Panc1 (cell line): ENCODE results near the gene PRMT5. TPM values are rescaled to one million over a fixed set of nuclear protein-coding genes. Genes with fewer than 3 reads are reported as not detected.

Source experiments
- ATAC-seq: fragments of 200-7000 bp; cut with Tn5 transposase; 2 replicates; pipeline ENCODE4 v1.9.1; 2020; ENCODE audit warnings: mild to moderate bottlenecking, moderate library complexity
- BruUV-seq: library from RNA; stranded (reverse); fragments of 400-500 nt; replicated peaks from 2 replicates; lab custom pipeline; 2021; lab: Mats Ljungman, UMichigan
- CTCF ChIA-PET: fragments of 300-600 bp; sonication (Branson Sonifier 250); formaldehyde crosslinking; loops from one replicate; lab custom pipeline; 2022; ENCODE audit warnings: antibody characterized with exemption; lab: Charles Lee
- POLR2A ChIA-PET: fragments of 300-600 bp; sonication (Branson Sonifier 250); formaldehyde crosslinking; loops from one replicate; lab custom pipeline; 2022; ENCODE audit warnings: antibody characterized with exemption; lab: Charles Lee
- DNase-seq: peaks from one replicate; pipeline ENCODE4 v3.0.0-alpha.2; 2010; ENCODE audit warnings: low read depth, low spot score
- H3K27ac ChIP-seq: 2 replicates; pipeline ENCODE4 v1.5.1; 2011; ENCODE audit warnings: mild to moderate bottlenecking, low read length, inconsistent platforms
- H3K27me3 ChIP-seq: fragments of 200-500 bp; sonication (Bioruptor generic); 2 replicates; pipeline ENCODE4 v1.6.0; 2014; ENCODE audit warnings: low read length, inconsistent platforms; ENCODE audit not compliant: control insufficient read depth, insufficient read depth
- H3K36me3 ChIP-seq: fragments of 200-500 bp; sonication (Bioruptor generic); 2 replicates; pipeline ENCODE4 v1.5.1; 2014; ENCODE audit warnings: inconsistent platforms, mild to moderate bottlenecking, low read length, moderate library complexity; ENCODE audit not compliant: control insufficient read depth, insufficient read depth
- H3K4me1 ChIP-seq: 2 replicates; pipeline ENCODE4 v1.5.1; 2011; ENCODE audit warnings: inconsistent platforms, mild to moderate bottlenecking, low read length, moderate library complexity; ENCODE audit not compliant: control insufficient read depth, insufficient read depth
- H3K4me3 ChIP-seq, 2 experiments: 2 replicates each; pipeline ENCODE4 v1.5.1; 2011 to 2012; ENCODE audit warnings: low read depth in 2 of 2, low read length in 2 of 2, mild to moderate bottlenecking in 2 of 2, inconsistent platforms in 1 of 2, moderate library complexity in 1 of 2
- H3K9me3 ChIP-seq: fragments of 200-500 bp; sonication (Bioruptor generic); 2 replicates; pipeline ENCODE4 v1.5.1; 2014; ENCODE audit warnings: low read depth, mild to moderate bottlenecking, inconsistent platforms, low read length, moderate library complexity; ENCODE audit not compliant: control insufficient read depth, insufficient read depth
- CTCF ChIP-seq: fragments of 450-650 bp; IDR thresholded peaks from 2 replicates; pipeline ENCODE4 v1.5.1; 2017; ENCODE audit warnings: mild to moderate bottlenecking
- POLR2AphosphoS5 ChIP-seq: IDR thresholded peaks from 2 replicates; pipeline ENCODE4 v1.6.1; 2012; ENCODE audit warnings: mild to moderate bottlenecking, low read depth, low read length, moderate library complexity
- REST ChIP-seq, 2 experiments: IDR thresholded peaks; 2 replicates each; pipeline ENCODE4 v1.6.1; 2011 to 2012; ENCODE audit warnings: low read depth in 2 of 2, control low read depth in 1 of 2, low read length in 1 of 2, mild to moderate bottlenecking in 1 of 2, moderate library complexity in 1 of 2; ENCODE audit not compliant: insufficient read depth in 1 of 2
- SIN3A ChIP-seq: IDR thresholded peaks from 2 replicates; pipeline ENCODE4 v1.6.1; 2012; ENCODE audit warnings: low read depth, mild to moderate bottlenecking, low read length, moderate library complexity, borderline replicate concordance; ENCODE audit not compliant: insufficient read depth
- TCF7L2 ChIP-seq: IDR thresholded peaks from 2 replicates; pipeline ENCODE4 v1.6.1; 2011; ENCODE audit warnings: mild to moderate bottlenecking, low read depth, low read length, inconsistent platforms
- in situ Hi-C: cut with HindIII; loops from 2 replicates; pipeline ENCODE4 v1.10.0; 2016; ENCODE audit warnings: low sequenced_read_pairs, low pct_unique_long_range_greater_than_20kb
- intact Hi-C: fragments of 100-400 bp; cut with micrococcal nuclease; formaldehyde crosslinking; loops from one replicate; pipeline ENCODE4 v1.10.0; 2022; ENCODE audit not compliant: unreplicated experiment
- total RNA-seq: library from RNA; stranded (reverse); gene quantifications from one replicate; pipeline ENCODE4 v1.2.1, GENCODE V29; 2021; ENCODE audit not compliant: unreplicated experiment

PRMT5 gene
- total RNA-seq, 1 experiment from 2014 or later = 108 TPM

GRCh38 chr14:22907429-22907828 lies 21.7 kb downstream of the PRMT5 start:
- Histone ChIP-seq H3K4me3 (no peak overlapping the region), H3K9me3 (no peaks in the 10 kb centered on the region), H3K27ac (no peak overlapping the region), H3K4me1 (no peaks in the 10 kb centered on the region), H3K36me3 (peaks cover 19% of the 10 kb centered on the region), H3K27me3 (no peaks in the 10 kb centered on the region)
- POLR2A ChIA-PET = no interaction called here
- intact Hi-C loops (no loop called here), in situ Hi-C loops (no loop called here)
- CTCF ChIA-PET = no interaction called here
- no peak for TF ChIP-seq TCF7L2
- no peak for TF ChIP-seq CTCF
- no peak for TF ChIP-seq POLR2AphosphoS5
- ATAC-seq = no peak
- DNase-seq = no peak
- BruUV-seq = no TSS peak

GRCh38 chr14:22906073-22906472 lies 23.1 kb downstream of the PRMT5 start:
- H3K9me3 ChIP-seq = no peaks in the 10 kb centered on the region
- BruUV-seq = no TSS peak
- ATAC-seq = no peak
- in situ Hi-C loops (no loop called here), intact Hi-C loops (no loop called here)
- no peak overlapping the region for H3K27ac ChIP-seq
- TF ChIP-seq POLR2AphosphoS5 (no peak), SIN3A (no peak), CTCF (no peak)
- no peaks in the 10 kb centered on the region for H3K27me3 ChIP-seq
- no peaks in the 10 kb centered on the region for H3K4me1 ChIP-seq
- H3K4me3 ChIP-seq = no peak overlapping the region
- H3K36me3 ChIP-seq = peaks cover 22% of the 10 kb centered on the region
- DNase-seq = no peak
- ChIA-PET CTCF (no interaction called here), POLR2A (no interaction called here)

- Histone ChIP-seq H3K4me1 (no peaks in the 10 kb centered on the region), H3K36me3 (peaks cover 23% of the 10 kb centered on the region), H3K27ac (no peak overlapping the region), H3K9me3 (no peaks in the 10 kb centered on the region), H3K4me3 (no peak overlapping the region), H3K27me3 (no peaks in the 10 kb centered on the region)
- TF ChIP-seq REST (IDR thresholded peaks at IDR 0.05; ENCODE audit: insufficient read depth in 1 of 2, low read depth in 2 of 2, low read length in 1 of 2) (no peak), TCF7L2 (no peak), POLR2AphosphoS5 (no peak), CTCF (no peak), SIN3A (no peak)
- CTCF ChIA-PET = no interaction called here
- POLR2A ChIA-PET = no interaction called here
- ATAC-seq (no peak), DNase-seq (no peak)
- intact Hi-C loops = no loop called here
- in situ Hi-C loops = no loop called here
- no TSS peak for BruUV-seq
Measured at GRCh38 chr14:22905627-22906026, 23.5 kb downstream of the PRMT5 start.
